ENCODE data around the gene OSBPL6. TPM values are rescaled to one million over a fixed set of nuclear protein-coding genes. Genes with fewer than 3 reads are reported as not detected.

The OSBPL6 gene
- total RNA-seq, 1 experiment from 2014 or later: 4.6 TPM

- H3K79me2 ChIP-seq (ENCODE audit: insufficient read depth, low read length): no peaks in the 10 kb centered on the region
- H3K18ac ChIP-seq (ENCODE audit: insufficient read length, low read depth, low read length): no peak overlapping the region
- Mint-ChIP-seq H3K4me3 (no peak overlapping the region), H3K9me3 (no peaks in the 10 kb centered on the region), H3K36me3 (ENCODE audit: insufficient read depth in 1 of 3, low read depth in 3 of 3) (no peaks in the 10 kb centered on the region), H3K4me1 (no peaks in the 10 kb centered on the region), H3K27ac (no peak overlapping the region), H3K27me3 (ENCODE audit: low read depth) (no peaks in the 10 kb centered on the region)
- no peaks in the 10 kb centered on the region for H3K79me1 ChIP-seq (ENCODE audit: insufficient read depth, low read depth, low read length, poor library complexity, severe bottlenecking)
- no peaks in the 10 kb centered on the region for H3K9me3 ChIP-seq (ENCODE audit: control insufficient read depth, low read depth, low read length)
- no peak overlapping the region for H2BK5ac ChIP-seq (ENCODE audit: insufficient read length, low read length)
- TF ChIP-seq, protein P1, sequence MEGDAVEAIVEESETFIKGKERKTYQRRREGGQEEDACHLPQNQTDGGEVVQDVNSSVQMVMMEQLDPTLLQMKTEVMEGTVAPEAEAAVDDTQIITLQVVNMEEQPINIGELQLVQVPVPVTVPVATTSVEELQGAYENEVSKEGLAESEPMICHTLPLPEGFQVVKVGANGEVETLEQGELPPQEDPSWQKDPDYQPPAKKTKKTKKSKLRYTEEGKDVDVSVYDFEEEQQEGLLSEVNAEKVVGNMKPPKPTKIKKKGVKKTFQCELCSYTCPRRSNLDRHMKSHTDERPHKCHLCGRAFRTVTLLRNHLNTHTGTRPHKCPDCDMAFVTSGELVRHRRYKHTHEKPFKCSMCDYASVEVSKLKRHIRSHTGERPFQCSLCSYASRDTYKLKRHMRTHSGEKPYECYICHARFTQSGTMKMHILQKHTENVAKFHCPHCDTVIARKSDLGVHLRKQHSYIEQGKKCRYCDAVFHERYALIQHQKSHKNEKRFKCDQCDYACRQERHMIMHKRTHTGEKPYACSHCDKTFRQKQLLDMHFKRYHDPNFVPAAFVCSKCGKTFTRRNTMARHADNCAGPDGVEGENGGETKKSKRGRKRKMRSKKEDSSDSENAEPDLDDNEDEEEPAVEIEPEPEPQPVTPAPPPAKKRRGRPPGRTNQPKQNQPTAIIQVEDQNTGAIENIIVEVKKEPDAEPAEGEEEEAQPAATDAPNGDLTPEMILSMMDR (conservative IDR thresholded peaks at IDR 0.05): no peak
- WGBS (ENCODE audit: extremely low coverage, insufficient read length, low lambda C conversion rate): no CpG with 5 or more reads among the region's 11 CpGs
- H3K14ac ChIP-seq (ENCODE audit: insufficient read depth, low read length): 0 out of 2 replicates have a peak overlapping the region, but pooled peaks have one; percentile 13
- H3K56ac ChIP-seq (ENCODE audit: insufficient read length, low read depth, low read length): no peak overlapping the region
- no peak overlapping the region for H2BK120ac ChIP-seq (ENCODE audit: low read depth, low read length, poor library complexity, severe bottlenecking)
- no peak overlapping the region for H4K5ac ChIP-seq (ENCODE audit: insufficient read length, low read depth, low read length)
- DNase-seq: no peak
- H3K9ac ChIP-seq (ENCODE audit: extremely low read depth, insufficient read length, low read length): no peak overlapping the region
- H3K27ac ChIP-seq (ENCODE audit: insufficient read length, low read depth, low read length): no peak overlapping the region
- H3K4me2 ChIP-seq (ENCODE audit: insufficient read depth, insufficient read length, low read length): no peak overlapping the region
- no peak overlapping the region for H3K23ac ChIP-seq (ENCODE audit: insufficient read length, low read depth, low read length)
- no peak overlapping the region for H3T11ph ChIP-seq (ENCODE audit: low read length)
- no peak overlapping the region for H2AFZ ChIP-seq (ENCODE audit: low read length)
- H2BK20ac ChIP-seq (ENCODE audit: low read depth, low read length, poor library complexity, severe bottlenecking): no peak overlapping the region
- no peak overlapping the region for H2BK15ac ChIP-seq (ENCODE audit: low read depth, low read length)
- no peak overlapping the region for H2AK5ac ChIP-seq (ENCODE audit: insufficient read length, low read length)
- H3K4ac ChIP-seq (ENCODE audit: low read depth, low read length): no peak overlapping the region
- H4K91ac ChIP-seq (ENCODE audit: insufficient read length, low read depth, low read length): no peak overlapping the region
- no peak overlapping the region for H2BK12ac ChIP-seq (ENCODE audit: insufficient read length, low read depth, low read length)
- no peak overlapping the region for H4K8ac ChIP-seq (replicated peaks; ENCODE audit: insufficient read length, low read depth, low read length)
- no peaks in the 10 kb centered on the region for H3K4me1 ChIP-seq (ENCODE audit: insufficient read depth, low read length)
- H3K23me2 ChIP-seq (ENCODE audit: insufficient read length, low read depth, low read length, poor library complexity, severe bottlenecking): no peaks in the 10 kb centered on the region
- H3K27me3 ChIP-seq (ENCODE audit: insufficient read depth, low read length): no peaks in the 10 kb centered on the region
- no peaks in the 10 kb centered on the region for H4K20me1 ChIP-seq (ENCODE audit: control insufficient read depth, insufficient read depth, insufficient read length)
Measured at GRCh38 chr2:178344121-178344520, 149.8 kb downstream of the OSBPL6 start.

Data from H9 (cell line).